ENCODE results near the gene SPOP.
A peak's percentile ranks its signal among the peaks of the same experiment; 100 is the strongest.

The SPOP gene

GRCh38 chr17:49576088-49576916 is 101.6 kb downstream of the SPOP start:
- DNase-seq = peak in 6 of 10 donors; percentile 26 to 87 (median 52)
- intact Hi-C loops (cut with DNase I) = loop anchor here (5.0 kb wide), 1 partner anchor 41 kb away; no protein-coding TSS in a partner anchor

- peak; percentile 43 to 94 (median 59) for DNase-seq
- intact Hi-C loops (cut with DNase I) = loop anchor here (5.0 kb wide), 1 partner anchor 42 kb away; no protein-coding TSS in a partner anchor
Observed at GRCh38 chr17:49575679-49576087, 102.2 kb downstream of the SPOP start, which contains the start of gene NXPH3. Gene NXPH3 (plus strand): TSS chr17:49575871. CDS start chr17:49576220, 349 bp downstream.

GRCh38 chr17:49574945-49575678 is 102.8 kb downstream of the SPOP start:
- intact Hi-C loops (cut with DNase I) = loop anchor here (5.0 kb wide), 1 partner anchor 42 kb away; no protein-coding TSS in a partner anchor
- no peak for DNase-seq

- peak in 8 of 10 donors; percentile 34 to 92 (median 57) for DNase-seq
- intact Hi-C loops (cut with DNase I) = no loop called here
Observed at GRCh38 chr17:49574323-49574781, 103.5 kb downstream of the SPOP start.

- intact Hi-C loops (cut with DNase I) = no loop called here
- peak in 1 of 10 donors; percentile 70 for DNase-seq
Observed at GRCh38 chr17:49573510-49574322, 104.2 kb downstream of the SPOP start.

- intact Hi-C loops (cut with DNase I) = no loop called here
- peak in 1 of 10 donors; percentile 20 for DNase-seq
Observed at GRCh38 chr17:49572806-49573420, 105.0 kb downstream of the SPOP start.

- intact Hi-C loops (cut with DNase I) = no loop called here
- peak in 1 of 10 donors; percentile 66 for DNase-seq
Observed at GRCh38 chr17:49572226-49572625, 105.7 kb downstream of the SPOP start.

GRCh38 chr17:49571764-49572163 is 106.1 kb downstream of the SPOP start:
- intact Hi-C loops (cut with DNase I) = no loop called here

GRCh38 chr17:49571283-49571682 is 106.6 kb downstream of the SPOP start:
- peak in 1 of 10 donors; percentile 58 for DNase-seq
- intact Hi-C loops (cut with DNase I) = no loop called here

More at GRCh38 chr17:49571764-49572163, 106.1 kb downstream of the SPOP start:
- peak in 1 of 10 donors; percentile 24 for DNase-seq

GRCh38 chr17:49570540-49571242 is 107.2 kb downstream of the SPOP start:
- intact Hi-C loops (cut with DNase I) = loop anchor here (1.0 kb wide), 1 partner anchor 125 kb away; no protein-coding TSS in a partner anchor
- DNase-seq = peak in 1 of 10 donors; percentile 49

- DNase-seq = peak in 3 of 10 donors; percentile 15 to 35 (median 27)
- intact Hi-C loops (cut with DNase I) = loop anchor here (5.0 to 10.0 kb wide), 3 partner anchors 216 to 426 kb away; partner anchors contain the start of genes DLX3 and KAT7
Observed at GRCh38 chr17:49568695-49569047, 109.2 kb downstream of the SPOP start.

- intact Hi-C loops (cut with DNase I) = loop anchor here (5.0 to 10.0 kb wide), 3 partner anchors 217 to 427 kb away; partner anchors contain the start of genes DLX3 and KAT7
- DNase-seq = peak; percentile 74 to 98 (median 88)
Observed at GRCh38 chr17:49567871-49568694, 109.8 kb downstream of the SPOP start.

- intact Hi-C loops (cut with DNase I) = loop anchor here (5.0 to 10.0 kb wide), 3 partner anchors 218 to 428 kb away; partner anchors contain the start of genes DLX3 and KAT7
- peak in 3 of 10 donors; percentile 47 to 81 (median 69) for DNase-seq
Observed at GRCh38 chr17:49567104-49567521, 110.8 kb downstream of the SPOP start.

- peak in 3 of 10 donors; percentile 24 to 70 (median 59) for DNase-seq
- intact Hi-C loops (cut with DNase I) = loop anchor here (5.0 to 10.0 kb wide), 3 partner anchors 218 to 428 kb away; partner anchors contain the start of genes DLX3 and KAT7
Observed at GRCh38 chr17:49566668-49567071, 111.2 kb downstream of the SPOP start.

GRCh38 chr17:49565948-49566491 is 111.9 kb downstream of the SPOP start:
- DNase-seq = peak; percentile 34 to 92 (median 58)
- intact Hi-C loops (cut with DNase I) = loop anchor here (5.0 to 10.0 kb wide), 3 partner anchors 219 to 429 kb away; partner anchors contain the start of genes DLX3 and KAT7

- no peak for DNase-seq
- intact Hi-C loops (cut with DNase I) = loop anchor here (5.0 to 10.0 kb wide), 4 partner anchors 220 to 430 kb away; partner anchors contain the start of genes DLX3 and KAT7
Observed at GRCh38 chr17:49564638-49565037, 113.3 kb downstream of the SPOP start.
